Measurements from ENCODE around the gene ATP8A2. TPM values are rescaled to one million over a fixed set of nuclear protein-coding genes. Genes with fewer than 3 reads are reported as not detected.

The ATP8A2 gene
- total RNA-seq, 2 experiments from 2014 or later = not detected

GRCh38 chr13:25365720-25366235, 6.0 kb upstream of the ATP8A2 start:
- BruUV-seq (replicated peaks) = no TSS peak
- Histone ChIP-seq H3K36me3 (ENCODE audit: insufficient read depth, low read length) (no peaks in the 10 kb centered on the region), H3K27ac (ENCODE audit: low read depth, low read length, poor library complexity, severe bottlenecking) (no peak overlapping the region), H3K9me2 (ENCODE audit: insufficient read depth, low read length) (no peaks in the 10 kb centered on the region), H4K20me1 (ENCODE audit: insufficient read depth, low read length) (no peaks in the 10 kb centered on the region), H3K9me3 (ENCODE audit: low read length) (no peaks in the 10 kb centered on the region), H2AFZ (ENCODE audit: low read length) (no peak overlapping the region), H3K4me2 (ENCODE audit: low read length) (no peak overlapping the region), H3K4me1 (ENCODE audit: insufficient read depth, low read length, poor library complexity, severe bottlenecking) (no peaks in the 10 kb centered on the region), H3K79me2 (ENCODE audit: insufficient read depth, low read depth, low read length) (no peaks in the 10 kb centered on the region), H3K4me3 (ENCODE audit: low read depth, low read length, poor library complexity, severe bottlenecking) (no peak overlapping the region)
- DNase-seq (ENCODE audit: low spot score) = no peak
- intact Hi-C loops (cut with micrococcal nuclease; ENCODE audit: unreplicated experiment) = no loop called here
- TF ChIP-seq CTCF (conservative IDR thresholded peaks at IDR 0.05; ENCODE audit: low read length) = no peak
- TF ChIP-seq EZH2phosphoT487 (IDR thresholded peaks at IDR 0.05; ENCODE audit: borderline replicate concordance, low read depth, low read length) = no peak
- POLR2A ChIA-PET = interaction anchor here (0.8 kb wide), 1 partner anchor 9 kb away, joined by 4 read pairs; no protein-coding TSS in a partner anchor
- CTCF ChIA-PET (ENCODE audit: unreplicated experiment) = no interaction called here

- H3K4me1 ChIP-seq (ENCODE audit: insufficient read depth, low read length, poor library complexity, severe bottlenecking) = no peaks in the 10 kb centered on the region
- no peaks in the 10 kb centered on the region for H3K36me3 ChIP-seq (ENCODE audit: insufficient read depth, low read length)
- no peak overlapping the region for H3K4me3 ChIP-seq (ENCODE audit: low read depth, low read length, poor library complexity, severe bottlenecking)
- H3K9me3 ChIP-seq (ENCODE audit: low read length) = no peaks in the 10 kb centered on the region
- CTCF ChIA-PET (ENCODE audit: unreplicated experiment) = interaction anchor here (0.6 kb wide), 1 partner anchor 234 kb away, joined by 4 read pairs; no protein-coding TSS in a partner anchor
- no TSS peak for BruUV-seq (replicated peaks)
- H3K27ac ChIP-seq (ENCODE audit: low read depth, low read length, poor library complexity, severe bottlenecking) = no peak overlapping the region
- H4K20me1 ChIP-seq (ENCODE audit: insufficient read depth, low read length) = no peaks in the 10 kb centered on the region
- H3K79me2 ChIP-seq (ENCODE audit: insufficient read depth, low read depth, low read length) = no peaks in the 10 kb centered on the region
- H2AFZ ChIP-seq (ENCODE audit: low read length) = no peak overlapping the region
- DNase-seq (ENCODE audit: low spot score) = no peak
- intact Hi-C loops (cut with micrococcal nuclease; ENCODE audit: unreplicated experiment) = no loop called here
- POLR2A ChIA-PET = interaction anchor here (0.7 kb wide), 1 partner anchor 54 kb away, joined by 3 read pairs; no protein-coding TSS in a partner anchor
- H3K9me2 ChIP-seq (ENCODE audit: insufficient read depth, low read length) = no peaks in the 10 kb centered on the region
- TF ChIP-seq EZH2phosphoT487 (IDR thresholded peaks at IDR 0.05; ENCODE audit: borderline replicate concordance, low read depth, low read length) (no peak), CTCF (conservative IDR thresholded peaks at IDR 0.05; ENCODE audit: low read length) (no peak)
- H3K4me2 ChIP-seq (ENCODE audit: low read length) = no peak overlapping the region
Observed at GRCh38 chr13:25371158-25371874, 458 bp upstream of the ATP8A2 start.

Measured in OCI-LY7 (cell line).